Hepatic stellate cell (primary cell): Measurements from ENCODE around the gene TBKBP1.
"Not testable (repeated sequence)": the region's sequence is repeated elsewhere in the genome, so short reads cannot be mapped to it uniquely, and the experiment has no call there.

Experiments used
- DNase-seq: peaks from one replicate; pipeline ENCODE4 v3.0.0; 2011; ENCODE audit warnings: low spot score

The TBKBP1 gene

DNA sequence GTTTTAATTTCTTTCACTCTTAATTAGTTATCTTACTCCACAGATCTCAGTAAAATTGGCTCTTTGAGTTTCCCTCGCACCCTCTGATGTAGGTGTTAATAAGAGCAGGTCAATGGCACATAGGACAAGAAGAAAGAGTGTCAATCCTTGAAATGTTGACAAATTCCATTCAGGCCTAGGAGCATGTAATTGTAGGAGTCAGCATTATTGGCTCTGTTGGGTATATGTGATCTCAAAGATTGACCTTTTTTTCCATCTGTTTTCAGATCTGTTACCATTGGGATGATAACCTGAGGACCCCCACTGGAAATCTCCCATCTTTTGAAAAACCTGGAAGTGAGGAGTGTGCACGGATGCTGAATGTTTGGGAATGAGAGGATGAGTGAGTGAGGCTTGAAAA lies 11.8 kb upstream of the TBKBP1 start:
- no peak for DNase-seq

- DNase-seq = not testable (repeated sequence)
These were observed 11.2 kb upstream of the TBKBP1 start for GRCh38 chr17:47682727-47683126.

- no peak for DNase-seq
These were observed 9.9 kb upstream of the TBKBP1 start for GRCh38 chr17:47684025-47684424.

GRCh38 chr17:47684535-47685193 lies 9.3 kb upstream of the TBKBP1 start:
- no peak for DNase-seq

GRCh38 chr17:47685556-47686275 lies 8.2 kb upstream of the TBKBP1 start:
- DNase-seq = no peak

- DNase-seq = no peak
These were observed 7.7 kb upstream of the TBKBP1 start for GRCh38 chr17:47686276-47686635.

DNA sequence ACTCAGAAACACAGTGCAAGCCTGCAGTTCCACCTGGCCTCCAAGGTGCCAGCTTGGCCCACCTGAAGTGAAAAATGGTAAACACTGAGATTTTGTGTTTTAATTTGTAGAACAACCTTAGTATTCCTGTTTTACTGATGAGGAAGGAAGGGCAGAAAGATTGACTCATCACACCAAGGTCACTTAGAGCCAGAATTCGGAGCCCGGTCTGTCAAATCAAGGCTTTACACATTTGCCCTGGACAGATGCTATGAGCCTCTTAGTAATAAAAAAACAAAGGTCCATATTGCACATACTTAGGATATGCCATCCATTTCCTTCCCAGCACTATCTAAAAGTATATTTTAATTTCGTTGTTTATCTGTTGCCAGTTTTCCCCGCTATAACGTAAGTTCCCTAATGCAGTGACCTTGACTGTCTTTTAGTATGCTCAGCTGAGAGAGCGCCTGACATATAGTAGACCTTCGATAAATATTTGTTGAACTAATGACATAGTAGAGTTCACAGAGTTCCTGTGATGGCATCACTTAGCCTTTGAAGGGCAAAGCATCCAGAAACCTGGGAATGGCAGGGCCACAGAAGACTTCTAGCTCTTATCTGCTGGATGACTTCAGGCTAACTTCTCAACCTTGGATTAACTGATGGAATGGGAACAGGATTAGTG lies 7.2 kb upstream of the TBKBP1 start:
- DNase-seq = no peak

DNA sequence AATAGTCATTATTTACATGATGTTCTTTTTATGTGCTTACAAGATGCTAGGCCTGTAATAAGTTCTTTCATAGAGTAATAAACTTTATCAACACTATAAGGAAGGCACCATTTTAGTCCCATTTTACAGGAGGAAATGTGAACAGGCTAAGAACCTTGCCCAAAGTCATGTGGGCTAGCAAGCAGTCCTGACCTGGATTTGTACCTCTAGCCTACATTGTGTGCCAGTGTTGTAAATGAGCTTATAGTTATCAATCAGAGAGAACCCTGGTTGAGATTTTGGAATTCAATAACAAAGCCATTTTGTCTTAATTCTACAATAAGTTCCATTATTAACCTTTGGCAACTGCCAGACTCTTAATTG lies 6.7 kb upstream of the TBKBP1 start:
- DNase-seq = no peak

GRCh38 chr17:47687748-47688147 lies 6.2 kb upstream of the TBKBP1 start:
- DNase-seq = no peak

DNA sequence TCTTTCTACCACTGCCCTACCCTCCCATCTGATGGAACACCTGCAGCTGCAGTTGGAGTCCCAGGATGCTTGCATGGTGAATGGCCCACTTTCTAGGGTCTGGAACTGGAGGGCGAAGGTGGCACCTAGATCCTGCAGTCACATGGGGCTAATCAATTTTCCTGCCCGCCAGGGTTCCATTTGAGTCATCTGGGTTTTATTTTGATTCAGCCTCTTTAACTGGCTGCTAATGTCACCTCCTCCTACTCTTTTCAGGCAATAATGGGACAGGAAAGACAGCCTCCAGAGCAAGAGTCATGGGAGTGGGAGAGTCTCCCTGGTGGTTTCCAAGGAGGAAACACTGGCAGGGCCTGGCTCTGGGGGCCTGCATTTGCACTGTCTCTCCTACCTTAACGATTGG lies 3.8 kb upstream of the TBKBP1 start:
- DNase-seq = peak; percentile 5

GRCh38 chr17:47692137-47692894 lies 1.6 kb upstream of the TBKBP1 start:
- DNase-seq = peak; percentile 3

DNA sequence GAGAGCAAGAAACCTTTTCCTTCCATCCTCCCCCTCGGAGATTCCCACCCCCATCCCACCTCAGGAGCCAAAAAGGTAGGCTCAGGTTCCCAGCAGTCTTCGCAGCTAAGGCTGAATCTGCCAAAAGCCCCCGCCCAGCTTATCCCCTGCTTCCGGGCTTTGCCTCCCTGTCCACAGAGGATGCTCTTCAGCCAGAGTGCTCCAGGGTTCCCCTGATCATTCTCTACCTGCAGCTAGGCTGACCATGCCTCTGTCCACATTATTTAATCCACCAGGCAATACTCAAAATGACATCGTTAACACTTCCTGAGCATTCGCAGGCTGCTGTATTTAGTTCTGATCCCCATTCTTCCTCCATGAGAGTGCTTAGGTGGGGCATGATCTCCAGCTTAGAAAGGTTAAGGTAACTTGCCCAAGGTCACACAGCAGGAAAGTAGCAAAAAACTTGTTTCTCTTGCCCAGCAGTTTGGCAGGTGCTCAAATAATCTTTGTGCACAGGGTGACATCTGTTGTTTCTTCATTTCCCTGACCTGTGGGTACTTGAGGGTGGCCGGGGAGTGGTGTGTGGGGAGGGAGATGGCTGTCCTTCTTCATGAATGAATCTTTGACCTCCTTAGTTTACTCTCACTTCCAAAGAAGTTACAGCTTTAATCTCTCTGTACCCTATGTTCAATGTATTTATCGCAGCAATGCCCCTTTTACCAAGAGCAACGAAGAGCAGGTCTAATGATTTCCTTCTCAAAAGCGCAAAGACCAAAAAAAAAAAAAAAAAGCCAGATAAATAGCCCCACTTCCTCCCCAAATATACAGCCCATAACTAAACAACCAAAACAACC lies 848 bp upstream of the TBKBP1 start:
- no peak for DNase-seq

DNA sequence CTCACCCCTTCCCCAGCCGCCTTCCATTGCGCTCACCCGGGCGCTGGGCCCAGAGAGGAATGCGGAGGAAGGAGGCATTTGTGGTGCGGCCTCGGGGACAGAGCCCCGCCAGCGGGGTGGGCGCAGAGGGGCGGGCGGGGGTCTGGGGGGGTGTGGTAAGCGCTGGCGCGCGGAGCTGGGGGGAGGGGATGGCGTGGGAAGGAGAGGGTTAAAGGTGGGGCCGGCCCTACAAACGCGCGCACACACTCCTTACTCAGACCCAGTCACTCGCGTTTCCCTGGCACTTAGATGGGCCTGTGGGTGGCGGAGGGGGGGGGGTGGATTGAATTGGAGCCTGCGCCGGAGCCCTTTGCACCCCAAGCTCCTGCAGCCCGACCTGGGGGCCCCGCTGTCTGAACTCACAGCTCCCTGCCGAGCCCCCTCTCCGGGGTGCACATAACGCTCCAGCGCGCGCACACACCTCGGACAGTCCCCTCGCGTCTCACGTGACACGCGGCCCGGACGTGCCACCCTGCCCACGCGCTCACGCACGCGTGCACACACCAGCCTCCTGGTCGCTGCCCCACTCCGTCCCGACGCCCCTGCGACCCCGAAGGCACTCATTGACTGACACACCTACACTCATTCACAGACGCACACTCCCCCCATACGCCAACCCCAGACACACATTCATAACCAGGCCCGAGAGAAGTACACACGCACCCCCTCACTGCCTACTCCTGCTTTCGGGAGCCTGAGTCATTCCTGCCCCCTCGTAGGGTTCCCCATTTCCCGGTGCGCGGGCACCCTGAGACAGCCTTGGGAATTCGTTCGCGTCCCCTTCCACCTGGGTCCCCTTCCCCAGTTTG lies 844 bp downstream of the TBKBP1 start:
- DNase-seq = peak; percentile 77

GRCh38 chr17:47695429-47696376 lies 1.7 kb downstream of the TBKBP1 start:
- no peak for DNase-seq

DNA sequence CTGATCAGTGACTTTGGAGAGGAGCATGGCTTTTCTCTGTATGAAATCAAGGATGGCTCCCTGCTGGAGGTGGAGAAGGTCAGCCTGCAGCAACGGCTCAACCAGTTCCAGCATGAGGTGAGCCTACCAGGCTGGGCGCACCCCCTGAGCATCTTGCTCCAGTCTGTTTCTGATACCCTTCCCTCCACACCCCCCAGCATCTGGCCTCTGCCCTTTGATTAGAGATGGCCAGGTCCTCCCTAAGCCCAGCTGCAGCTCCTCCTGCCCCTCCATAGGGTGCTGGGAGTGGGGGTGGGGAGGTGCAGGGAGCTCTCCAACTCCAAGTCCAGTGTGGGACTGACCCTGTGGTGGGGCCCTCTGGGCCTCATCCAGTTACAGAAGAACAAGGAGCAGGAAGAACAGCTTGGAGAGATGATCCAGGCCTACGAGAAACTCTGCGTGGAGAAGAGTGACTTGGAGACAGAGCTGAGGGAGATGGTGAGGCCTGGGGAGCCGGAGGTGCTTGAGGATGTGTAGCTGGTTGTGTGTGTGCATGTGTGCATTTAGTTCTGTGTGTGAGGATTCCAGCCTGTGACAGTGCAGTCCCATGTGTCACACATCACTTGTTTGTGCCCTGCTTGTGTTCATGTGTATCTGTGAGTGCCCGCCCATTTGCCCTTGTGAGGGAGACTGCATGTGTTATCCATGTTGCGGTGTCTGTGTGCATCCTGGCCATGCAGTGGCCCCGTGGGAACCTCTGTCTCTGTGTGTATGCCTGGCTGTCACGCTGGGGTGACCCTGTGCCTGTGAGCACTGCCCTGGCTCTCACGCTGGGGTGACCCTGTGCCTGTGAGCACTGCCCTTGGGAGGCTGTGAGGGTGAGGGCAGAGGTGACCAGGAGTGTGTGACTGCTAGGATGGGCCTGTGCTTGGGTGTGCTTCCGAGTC lies 3.0 kb downstream of the TBKBP1 start:
- DNase-seq = no peak

- no peak for DNase-seq
These were observed 4.1 kb downstream of the TBKBP1 start for GRCh38 chr17:47697906-47698711.

- DNase-seq = peak; percentile 96
These were observed 5.0 kb downstream of the TBKBP1 start for GRCh38 chr17:47698749-47699535.
